Ovary (tissue), 3 donors: ENCODE measurements around the gene ALKAL2.

Experiments used
- EP300 ChIP-seq: sonication (generic); formaldehyde crosslinking; IDR thresholded peaks from one replicate; pipeline ENCODE4 v1.6.1; 2017; ENCODE audit warnings: antibody characterized with exemption
- POLR2A ChIP-seq: fragments of 450-650 bp; IDR thresholded peaks from one replicate; pipeline ENCODE4 v1.6.1; 2017; ENCODE audit warnings: antibody characterized with exemption, mild to moderate bottlenecking, moderate library complexity
- TF ChIP-seq, protein P1 (sequence below), 3 donors: fragments of 450-650 bp in 2 of 3; fragments of 200-600 bp in 1 of 3; IDR thresholded peaks; one replicate each; pipeline versions ENCODE4 v1.5.1 to v1.8.0; 2016 to 2022; ENCODE audit warnings: antibody characterized with exemption in 3 of 3, mild to moderate bottlenecking in 1 of 3
- donor health status: DM: no; HTN: no; CAD: no.

DNA sequence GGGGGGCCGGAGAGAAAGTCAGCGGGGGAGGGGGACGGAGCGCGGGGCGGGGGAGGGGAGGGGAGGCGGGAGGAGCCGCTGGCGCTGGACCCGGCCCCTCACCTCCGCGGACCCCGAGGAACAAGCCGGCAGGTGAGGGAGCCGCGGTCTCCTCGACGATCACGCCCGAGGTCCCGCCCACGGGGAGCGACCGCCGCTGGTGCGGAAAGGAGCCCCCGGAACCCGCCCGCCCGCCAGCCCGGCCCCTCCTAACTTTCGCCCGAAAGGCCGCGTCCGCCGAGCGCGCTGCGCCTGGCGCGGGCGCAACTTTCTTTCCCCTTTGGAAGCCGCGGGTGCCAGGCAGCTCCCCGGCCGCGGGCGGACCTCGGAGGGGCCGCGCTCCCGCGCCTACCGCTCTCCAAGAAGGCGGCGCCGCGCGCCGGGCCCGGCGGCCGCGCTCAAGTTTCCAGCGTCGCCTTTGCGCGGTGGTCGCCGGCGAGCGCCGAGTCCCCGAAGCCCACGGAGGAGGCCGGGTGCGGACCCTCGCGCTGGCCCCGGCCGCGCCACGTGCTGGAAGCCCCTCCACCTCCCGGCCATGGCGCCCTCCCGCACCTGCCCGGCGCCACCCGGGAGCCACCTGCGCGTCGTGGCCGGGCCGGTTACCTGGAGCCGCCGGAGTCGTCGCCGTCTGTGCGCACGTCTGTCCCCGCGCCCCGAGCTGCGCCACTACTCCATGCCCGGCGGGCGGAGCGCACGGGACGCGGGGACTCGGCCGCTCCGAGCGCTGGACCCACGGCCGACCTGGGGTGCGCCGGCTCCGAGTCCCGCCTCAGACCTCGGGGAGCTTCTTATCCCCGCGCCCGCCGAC lies at the start of gene ALKAL2:
- TF ChIP-seq, protein P1, sequence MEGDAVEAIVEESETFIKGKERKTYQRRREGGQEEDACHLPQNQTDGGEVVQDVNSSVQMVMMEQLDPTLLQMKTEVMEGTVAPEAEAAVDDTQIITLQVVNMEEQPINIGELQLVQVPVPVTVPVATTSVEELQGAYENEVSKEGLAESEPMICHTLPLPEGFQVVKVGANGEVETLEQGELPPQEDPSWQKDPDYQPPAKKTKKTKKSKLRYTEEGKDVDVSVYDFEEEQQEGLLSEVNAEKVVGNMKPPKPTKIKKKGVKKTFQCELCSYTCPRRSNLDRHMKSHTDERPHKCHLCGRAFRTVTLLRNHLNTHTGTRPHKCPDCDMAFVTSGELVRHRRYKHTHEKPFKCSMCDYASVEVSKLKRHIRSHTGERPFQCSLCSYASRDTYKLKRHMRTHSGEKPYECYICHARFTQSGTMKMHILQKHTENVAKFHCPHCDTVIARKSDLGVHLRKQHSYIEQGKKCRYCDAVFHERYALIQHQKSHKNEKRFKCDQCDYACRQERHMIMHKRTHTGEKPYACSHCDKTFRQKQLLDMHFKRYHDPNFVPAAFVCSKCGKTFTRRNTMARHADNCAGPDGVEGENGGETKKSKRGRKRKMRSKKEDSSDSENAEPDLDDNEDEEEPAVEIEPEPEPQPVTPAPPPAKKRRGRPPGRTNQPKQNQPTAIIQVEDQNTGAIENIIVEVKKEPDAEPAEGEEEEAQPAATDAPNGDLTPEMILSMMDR (IDR thresholded peaks at IDR 0.05): no peak
- no peak for TF ChIP-seq POLR2A
- TF ChIP-seq EP300: no peak
